Skeletal muscle satellite cell (primary cell): ENCODE data around the gene MAP3K20.
"Not testable (repeated sequence)": the region's sequence is repeated elsewhere in the genome, so short reads cannot be mapped to it uniquely, and the experiment has no call there.

Experiments used
- H3K27me3 ChIP-seq: 2 replicates; pipeline ENCODE4 v1.7.0; 2013; ENCODE audit warnings: low read length; ENCODE audit not compliant: control insufficient read depth, insufficient read depth
- H3K36me3 ChIP-seq: 2 replicates; pipeline ENCODE4 v1.7.0; 2013; ENCODE audit warnings: mild to moderate bottlenecking, control low read depth, low read length; ENCODE audit not compliant: insufficient read depth
- H3K4me1 ChIP-seq: 2 replicates; pipeline ENCODE4 v1.7.0; 2013; ENCODE audit warnings: low read length; ENCODE audit not compliant: control insufficient read depth, insufficient read depth
- H3K4me2 ChIP-seq: 2 replicates; pipeline ENCODE4 v1.7.0; 2013; ENCODE audit warnings: mild to moderate bottlenecking, low read length
- H3K4me3 ChIP-seq: 2 replicates; pipeline ENCODE4 v1.7.0; 2013; ENCODE audit warnings: low read length
- H3K9ac ChIP-seq: 2 replicates; pipeline ENCODE4 v1.7.0; 2013; ENCODE audit warnings: mild to moderate bottlenecking, low read depth, low read length, moderate library complexity
- H3K9me3 ChIP-seq: replicated peaks from 2 replicates; pipeline ENCODE4 v1.7.0; 2013; ENCODE audit warnings: mild to moderate bottlenecking, control low read depth, low read length

The MAP3K20 gene

GRCh38 chr2:173281898-173282297 is 206.3 kb downstream of the MAP3K20 start:
- H3K27me3 ChIP-seq, H3K4me3 ChIP-seq: not testable (repeated sequence)

GRCh38 chr2:173282795-173283545 is 207.3 kb downstream of the MAP3K20 start:
- H3K9ac ChIP-seq = no peak overlapping the region
- no peaks in the 10 kb centered on the region for H3K27me3 ChIP-seq
- no peak overlapping the region for H3K4me3 ChIP-seq
- no peak overlapping the region for H3K4me2 ChIP-seq
- no peaks in the 10 kb centered on the region for H3K9me3 ChIP-seq
- H3K36me3 ChIP-seq = no peaks in the 10 kb centered on the region
- H3K4me1 ChIP-seq = no peaks in the 10 kb centered on the region

More at GRCh38 chr2:173281898-173282297, 206.3 kb downstream of the MAP3K20 start:
- not testable (repeated sequence) for H3K4me2 ChIP-seq, H3K9ac ChIP-seq, H3K4me1 ChIP-seq, H3K36me3 ChIP-seq, H3K9me3 ChIP-seq

GRCh38 chr2:173286153-173286809 is 210.6 kb downstream of the MAP3K20 start:
- Histone ChIP-seq H3K9me3 (no peaks in the 10 kb centered on the region), H3K27me3 (no peaks in the 10 kb centered on the region), H3K4me1 (no peaks in the 10 kb centered on the region), H3K4me2 (no peak overlapping the region), H3K36me3 (no peaks in the 10 kb centered on the region), H3K4me3 (no peak overlapping the region), H3K9ac (no peak overlapping the region)

- H3K4me3 ChIP-seq = no peak overlapping the region
- H3K36me3 ChIP-seq = no peaks in the 10 kb centered on the region
- no peaks in the 10 kb centered on the region for H3K4me1 ChIP-seq
Measured at GRCh38 chr2:173287594-173287993, 211.9 kb downstream of the MAP3K20 start.

GRCh38 chr2:173288561-173288960 is 212.9 kb downstream of the MAP3K20 start:
- no peaks in the 10 kb centered on the region for H3K36me3 ChIP-seq
- H3K27me3 ChIP-seq = peaks cover 6% of the 10 kb centered on the region

More at GRCh38 chr2:173287594-173287993, 211.9 kb downstream of the MAP3K20 start:
- H3K9ac ChIP-seq = no peak overlapping the region
- H3K9me3 ChIP-seq = no peaks in the 10 kb centered on the region
- H3K4me2 ChIP-seq = no peak overlapping the region
- no peaks in the 10 kb centered on the region for H3K27me3 ChIP-seq

GRCh38 chr2:173290046-173290445 is 214.4 kb downstream of the MAP3K20 start:
- H3K9me3 ChIP-seq = no peaks in the 10 kb centered on the region
- H3K27me3 ChIP-seq = peaks cover 6% of the 10 kb centered on the region
- no peaks in the 10 kb centered on the region for H3K36me3 ChIP-seq
- H3K4me2 ChIP-seq = no peak overlapping the region
- no peak overlapping the region for H3K4me3 ChIP-seq
- no peaks in the 10 kb centered on the region for H3K4me1 ChIP-seq
- H3K9ac ChIP-seq = no peak overlapping the region

More at GRCh38 chr2:173288561-173288960, 212.9 kb downstream of the MAP3K20 start:
- Histone ChIP-seq H3K4me2 (no peak overlapping the region), H3K4me3 (no peak overlapping the region), H3K4me1 (no peaks in the 10 kb centered on the region), H3K9ac (no peak overlapping the region), H3K9me3 (no peaks in the 10 kb centered on the region)

- Histone ChIP-seq H3K9ac (no peak overlapping the region), H3K36me3 (no peaks in the 10 kb centered on the region), H3K4me2 (no peak overlapping the region), H3K27me3 (peaks cover 6% of the 10 kb centered on the region), H3K4me3 (no peak overlapping the region), H3K9me3 (no peaks in the 10 kb centered on the region), H3K4me1 (no peaks in the 10 kb centered on the region)
Measured at GRCh38 chr2:173290518-173290917, 214.9 kb downstream of the MAP3K20 start.

- no peaks in the 10 kb centered on the region for H3K4me1 ChIP-seq
- no peaks in the 10 kb centered on the region for H3K9me3 ChIP-seq
- peaks cover 6% of the 10 kb centered on the region for H3K27me3 ChIP-seq
- no peak overlapping the region for H3K4me3 ChIP-seq
- no peak overlapping the region for H3K4me2 ChIP-seq
- H3K9ac ChIP-seq = no peak overlapping the region
- H3K36me3 ChIP-seq = no peaks in the 10 kb centered on the region
Measured at GRCh38 chr2:173291412-173291811, 215.8 kb downstream of the MAP3K20 start.

GRCh38 chr2:173296235-173296634 is 220.6 kb downstream of the MAP3K20 start:
- Histone ChIP-seq H3K9me3 (peaks cover 2% of the 10 kb centered on the region), H3K36me3 (no peaks in the 10 kb centered on the region), H3K4me2 (no peak overlapping the region), H3K4me1 (no peaks in the 10 kb centered on the region), H3K9ac (no peak overlapping the region), H3K27me3 (peaks cover 6% of the 10 kb centered on the region), H3K4me3 (no peak overlapping the region)

GRCh38 chr2:173298536-173299097 is 223.0 kb downstream of the MAP3K20 start:
- Histone ChIP-seq H3K4me2 (no peak overlapping the region), H3K27me3 (no peaks in the 10 kb centered on the region), H3K9ac (no peak overlapping the region), H3K9me3 (peaks cover 2% of the 10 kb centered on the region), H3K36me3 (no peaks in the 10 kb centered on the region), H3K4me3 (no peak overlapping the region), H3K4me1 (no peaks in the 10 kb centered on the region)

- Histone ChIP-seq H3K4me2 (no peak overlapping the region), H3K9me3 (peaks cover 2% of the 10 kb centered on the region), H3K4me3 (no peak overlapping the region), H3K4me1 (no peaks in the 10 kb centered on the region), H3K27me3 (no peaks in the 10 kb centered on the region), H3K36me3 (no peaks in the 10 kb centered on the region), H3K9ac (no peak overlapping the region)
Measured at GRCh38 chr2:173299764-173300163, 224.1 kb downstream of the MAP3K20 start.
